A549 (cell line): ENCODE measurements around the gene SLC8A2. TPM values are rescaled to one million over a fixed set of nuclear protein-coding genes. Genes with fewer than 3 reads are reported as not detected.

ENCODE experiments used
- ATAC-seq, 2 experiments: fragments of 200-7000 bp in 1 of 2; fragments of >200 bp in 1 of 2; cut with Nextera tagmentation in 1 of 2; cut with Tn5 transposase in 1 of 2; 3 replicates each; pipeline versions ENCODE4 v1.8.0 to v1.9.1; 2018 to 2020; ENCODE audit warnings: mild to moderate bottlenecking in 1 of 2, moderate library complexity in 1 of 2
- CTCF ChIA-PET: fragments of 300-600 bp; sonication (Branson Sonifier 250); formaldehyde crosslinking; extraction: SDS; loops from one replicate; lab custom pipeline; 2021; ENCODE audit warnings: antibody characterized with exemption, inconsistent platforms; lab: Yijun Ruan, JAX
- POLR2A ChIA-PET: fragments of 350-600 bp; formaldehyde crosslinking; extraction: SDS; loops from one replicate; lab custom pipeline; 2021; ENCODE audit warnings: antibody characterized with exemption, inconsistent platforms; lab: Yijun Ruan, JAX
- DNase-seq, 2 experiments: peaks; one replicate each; pipeline versions ENCODE4 v3.0.0 to v3.0.0-alpha.2; 2011 to 2016; ENCODE audit warnings: low read depth in 1 of 2, low spot score in 1 of 2
- FAIRE-seq: peaks from 2 replicates; lab custom pipeline; 2011; peaks lifted over from hg19 to GRCh38; lab: Jason Lieb, UNC
- H3K27ac ChIP-seq, 2 experiments: fragments of >200 bp; sonication (Bioruptor Twin); formaldehyde crosslinking; 3 replicates each; pipeline ENCODE4 v1.5.1; 2016 to 2017
- H3K4me1 ChIP-seq: fragments of >200 bp; sonication (Bioruptor Twin); formaldehyde crosslinking; 3 replicates; pipeline ENCODE4 v1.6.1; 2016
- H3K4me2 ChIP-seq: fragments of >200 bp; sonication (Bioruptor Twin); formaldehyde crosslinking; 3 replicates; pipeline ENCODE4 v1.6.1; 2016
- H3K4me3 ChIP-seq: fragments of >200 bp; sonication (Bioruptor Twin); formaldehyde crosslinking; 3 replicates; pipeline ENCODE4 v1.5.1; 2016
- H3K9me3 ChIP-seq: fragments of >200 bp; sonication (Bioruptor Twin); formaldehyde crosslinking; 3 replicates; pipeline ENCODE4 v1.6.1; 2016
- BHLHE40 ChIP-seq: IDR thresholded peaks from 2 replicates; pipeline ENCODE4 v1.6.1; 2012; ENCODE audit warnings: low read depth, low read length, inconsistent platforms
- CBX2 ChIP-seq: fragments of 200-600 bp; sonication (generic); IDR thresholded peaks from 2 replicates; pipeline ENCODE4 v1.6.1; 2016; ENCODE audit warnings: low read depth, mild to moderate bottlenecking, borderline replicate concordance
- CEBPB ChIP-seq, 2 experiments: fragments of >200 bp in 1 of 2; sonication (Bioruptor Twin) in 1 of 2; formaldehyde crosslinking in 1 of 2; IDR thresholded peaks; 2 replicates each; pipeline ENCODE4 v1.6.1; 2012 to 2016
- CHD2 ChIP-seq: fragments of 150-350 bp; IDR thresholded peaks from 2 replicates; pipeline ENCODE4 v1.6.1; 2014; ENCODE audit warnings: low read length; ENCODE audit not compliant: partially characterized antibody
- CHD4 ChIP-seq: fragments of 200-600 bp; sonication (generic); IDR thresholded peaks from 2 replicates; pipeline ENCODE4 v1.6.1; 2016; ENCODE audit warnings: antibody characterized with exemption, mild to moderate bottlenecking, borderline replicate concordance
- CTCF ChIP-seq: fragments of >200 bp; sonication (Bioruptor Twin); formaldehyde crosslinking; IDR thresholded peaks from 3 replicates; pipeline ENCODE4 v1.5.1; 2016
- EHF ChIP-seq: fragments of 250-450 bp; sonication (Bioruptor Pico); IDR thresholded peaks from 2 replicates; pipeline ENCODE4 v1.5.0; 2020; ENCODE audit warnings: mild to moderate bottlenecking
- FOSB ChIP-seq: fragments of 250-450 bp; sonication (Bioruptor Pico); IDR thresholded peaks from 2 replicates; pipeline ENCODE4 v1.5.0; 2020; ENCODE audit warnings: mild to moderate bottlenecking, moderate library complexity
- FOXS1 ChIP-seq: fragments of 250-450 bp; sonication (Bioruptor Pico); IDR thresholded peaks from 2 replicates; pipeline ENCODE4 v1.5.0; 2020; ENCODE audit warnings: mild to moderate bottlenecking, moderate library complexity
- KDM5A ChIP-seq: fragments of 200-600 bp; sonication (generic); IDR thresholded peaks from 2 replicates; pipeline ENCODE4 v1.6.1; 2016; ENCODE audit warnings: antibody characterized with exemption, mild to moderate bottlenecking
- MAZ ChIP-seq: fragments of 150-350 bp; IDR thresholded peaks from 2 replicates; pipeline ENCODE4 v1.6.1; 2014; ENCODE audit warnings: antibody characterized with exemption, low read depth, low read length, borderline replicate concordance
- NFE2L2 ChIP-seq: fragments of 150-350 bp; conservative IDR thresholded peaks from 2 replicates; pipeline ENCODE4 v1.6.1; 2014; ENCODE audit warnings: low read length
- PBX3 ChIP-seq: IDR thresholded peaks from 2 replicates; pipeline ENCODE4 v1.6.1; 2012
- POLR2A ChIP-seq: IDR thresholded peaks from 2 replicates; pipeline ENCODE4 v1.6.1; 2012; ENCODE audit warnings: mild to moderate bottlenecking, low read length
- RAD21 ChIP-seq, 2 experiments: fragments of >200 bp in 1 of 2; sonication (Bioruptor Twin) in 1 of 2; formaldehyde crosslinking in 1 of 2; IDR thresholded peaks in 1 of 2; conservative IDR thresholded peaks in 1 of 2; 2 replicates in 1 of 2; 3 replicates in 1 of 2; pipeline ENCODE4 v1.6.1; 2012 to 2018; ENCODE audit warnings: inconsistent platforms in 1 of 2
- RARB ChIP-seq: fragments of 250-450 bp; sonication (Bioruptor Pico); IDR thresholded peaks from 2 replicates; pipeline ENCODE4 v1.8.0; 2021; ENCODE audit warnings: mild to moderate bottlenecking, moderate library complexity
- RCOR1 ChIP-seq: fragments of 150-350 bp; IDR thresholded peaks from 2 replicates; pipeline ENCODE4 v1.6.1; 2014; ENCODE audit warnings: antibody characterized with exemption, low read length, low read depth
- RNF2 ChIP-seq: fragments of 200-600 bp; sonication (generic); IDR thresholded peaks from 2 replicates; pipeline ENCODE4 v1.6.1; 2016; ENCODE audit warnings: low read depth, mild to moderate bottlenecking, antibody characterized with exemption, moderate library complexity, borderline replicate concordance
- TFCP2L1 ChIP-seq: fragments of 250-450 bp; sonication (Bioruptor Pico); IDR thresholded peaks from 2 replicates; pipeline ENCODE4 v1.5.0; 2021; ENCODE audit warnings: mild to moderate bottlenecking
- ZC3H11A ChIP-seq: fragments of 450-650 bp; IDR thresholded peaks from 2 replicates; pipeline ENCODE4 v1.6.1; 2014; ENCODE audit warnings: antibody characterized with exemption, mild to moderate bottlenecking
- ZNF302 ChIP-seq: fragments of 250-450 bp; sonication (Bioruptor Pico); IDR thresholded peaks from 2 replicates; pipeline ENCODE4 v1.9.0; 2021; ENCODE audit warnings: inconsistent platforms, mild to moderate bottlenecking, moderate library complexity
- WGBS: methylation state at CpG from one replicate; pipeline ENCODE4 v1.1.6; 2017; ENCODE audit errors: missing lambda C conversion rate; 5-methylcytosine and 5-hydroxymethylcytosine counted together
- polyA plus RNA-seq, 4 experiments: library from polyadenylated mRNA; depleted of rRNA in 3 of 4; stranded (reverse); fragments of >200 nt; fragmentation: RNase III in 1 of 4; extraction: RNeasy Plus Mini Kit Qiagen cat#74134 plus additional on column Dnase treatment in 1 of 4; gene quantifications; 2 replicates in 3 of 4; 3 replicates in 1 of 4; pipeline ENCODE4 v1.2.3, GENCODE V29; 2011 to 2017
- TF ChIP-seq, protein P1 (sequence below): fragments of 250-450 bp; sonication (Bioruptor Pico); IDR thresholded peaks from 2 replicates; pipeline ENCODE4 v1.5.0; 2020; ENCODE audit warnings: low read depth, mild to moderate bottlenecking, moderate library complexity

Gene SLC8A2
- polyA plus RNA-seq, 2 of the 4 experiments (the other 2 are of a cell fraction), result 0.15 to 0.35 TPM

DNA sequence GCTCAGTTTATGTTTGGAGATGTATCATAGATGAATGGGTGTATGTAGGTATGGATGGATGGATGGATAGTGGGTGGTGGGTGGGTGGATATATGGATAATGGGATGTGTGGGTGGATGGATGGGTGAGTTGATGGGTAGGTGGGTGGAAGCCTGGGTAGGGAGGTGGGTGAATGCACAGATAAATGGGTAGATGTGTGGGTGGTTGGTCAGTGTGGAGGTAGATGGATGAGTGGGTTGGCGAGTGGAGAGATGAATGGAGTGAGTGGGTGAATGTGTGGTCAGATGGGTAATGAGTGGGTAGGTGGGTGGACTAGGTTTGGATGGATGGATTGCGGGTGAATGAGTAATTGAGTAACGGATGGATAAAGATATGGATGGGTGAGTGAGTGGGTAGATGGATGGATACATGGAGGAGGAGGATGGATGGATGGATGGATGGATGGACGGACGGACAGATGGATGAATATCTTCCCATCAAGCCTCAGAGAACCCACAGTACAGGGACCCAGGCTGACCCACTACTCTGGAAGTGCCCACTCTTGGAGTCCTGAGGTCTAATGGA lies 65.8 kb downstream of the SLC8A2 start:
- Histone ChIP-seq H3K4me2 (no peak overlapping the region), H3K27ac (no peak overlapping the region), H3K9me3 (no peaks in the 10 kb centered on the region), H3K4me3 (no peak overlapping the region), H3K4me1 (no peaks in the 10 kb centered on the region)
- no peak for ATAC-seq
- ChIA-PET CTCF (interaction anchor here (1.8 kb wide), 1 partner anchor 14 kb away, joined by 6 read pairs; no protein-coding TSS in a partner anchor), POLR2A (no interaction called here)
- WGBS, result 90% methylated on average over 5 of the region's 5 CpGs
- DNase-seq, result no peak
- TF ChIP-seq FOSB (CRISPR knock-in tag) (no peak), CTCF (no peak), ZC3H11A (no peak), POLR2A (no peak), RCOR1 (no peak), RAD21 (conservative IDR thresholded peaks at IDR 0.05 in 1 of 2, IDR thresholded peaks at IDR 0.05 in 1 of 2) (no peak), BHLHE40 (no peak), MAZ (no peak), CHD2 (no peak), CBX2 (no peak), TFCP2L1 (CRISPR knock-in tag) (no peak), EHF (CRISPR knock-in tag) (no peak), RARB (no peak), KDM5A (no peak), NFE2L2 (no peak), CEBPB (IDR thresholded peaks at IDR 0.05) (no peak), FOXS1 (CRISPR knock-in tag) (no peak), PBX3 (no peak)
- TF ChIP-seq, protein P1, sequence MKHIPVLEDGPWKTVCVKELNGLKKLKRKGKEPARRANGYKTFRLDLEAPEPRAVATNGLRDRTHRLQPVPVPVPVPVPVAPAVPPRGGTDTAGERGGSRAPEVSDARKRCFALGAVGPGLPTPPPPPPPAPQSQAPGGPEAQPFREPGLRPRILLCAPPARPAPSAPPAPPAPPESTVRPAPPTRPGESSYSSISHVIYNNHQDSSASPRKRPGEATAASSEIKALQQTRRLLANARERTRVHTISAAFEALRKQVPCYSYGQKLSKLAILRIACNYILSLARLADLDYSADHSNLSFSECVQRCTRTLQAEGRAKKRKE (CRISPR knock-in tag), result no peak
- FAIRE-seq, result no peak

DNA sequence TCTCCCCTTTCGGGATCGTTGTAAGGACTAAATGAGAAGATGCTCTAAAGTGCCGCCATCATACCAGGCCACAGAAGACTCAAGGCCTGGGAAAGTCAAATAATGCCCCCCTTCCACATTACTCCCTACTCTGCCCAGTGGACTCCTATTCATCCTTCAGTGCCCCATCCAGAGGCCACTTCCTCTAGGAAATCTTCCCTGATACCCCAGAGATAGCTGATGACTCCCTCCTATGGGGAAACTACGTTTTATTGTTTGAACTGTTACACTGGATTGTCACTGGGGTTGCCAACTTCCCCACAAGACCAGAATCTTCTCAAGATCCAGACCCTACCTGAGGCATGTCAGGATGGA lies 66.5 kb downstream of the SLC8A2 start:
- H3K4me3 ChIP-seq, result no peak overlapping the region
- WGBS, result 96% methylated on average over 4 of the region's 4 CpGs
- CTCF ChIA-PET, result interaction anchor here (0.6 to 1.8 kb wide), 3 partner anchors 13 to 23 kb away, joined by 3 to 6 read pairs (median 5); no protein-coding TSS in a partner anchor
- H3K4me1 ChIP-seq, result no peaks in the 10 kb centered on the region
- FAIRE-seq (no peak), ATAC-seq (no peak), DNase-seq (no peak)
- no peak overlapping the region for H3K4me2 ChIP-seq
- POLR2A ChIA-PET, result no interaction called here
- TF ChIP-seq, protein P1 (CRISPR knock-in tag), result no peak
- no peak for TF ChIP-seq NFE2L2
- TF ChIP-seq RARB, result no peak
- TF ChIP-seq RNF2, result no peak
- TF ChIP-seq MAZ, result no peak
- TF ChIP-seq CHD4, result no peak
- no peak for TF ChIP-seq POLR2A
- no peak for TF ChIP-seq ZNF302 (CRISPR knock-in tag)
- no peaks in the 10 kb centered on the region for H3K9me3 ChIP-seq
- no peak overlapping the region for H3K27ac ChIP-seq
